GM21528 (cell line): ENCODE measurements around the gene CNGA2.

Source experiments
- ATAC-seq: cut with Tn5 transposase; IDR thresholded peaks from one replicate; pipeline ENCODE4 v1.9.1; 2021; ENCODE audit warnings: mild to moderate bottlenecking, moderate library complexity; ENCODE audit not compliant: unreplicated experiment, low FRiP score

The CNGA2 gene

DNA sequence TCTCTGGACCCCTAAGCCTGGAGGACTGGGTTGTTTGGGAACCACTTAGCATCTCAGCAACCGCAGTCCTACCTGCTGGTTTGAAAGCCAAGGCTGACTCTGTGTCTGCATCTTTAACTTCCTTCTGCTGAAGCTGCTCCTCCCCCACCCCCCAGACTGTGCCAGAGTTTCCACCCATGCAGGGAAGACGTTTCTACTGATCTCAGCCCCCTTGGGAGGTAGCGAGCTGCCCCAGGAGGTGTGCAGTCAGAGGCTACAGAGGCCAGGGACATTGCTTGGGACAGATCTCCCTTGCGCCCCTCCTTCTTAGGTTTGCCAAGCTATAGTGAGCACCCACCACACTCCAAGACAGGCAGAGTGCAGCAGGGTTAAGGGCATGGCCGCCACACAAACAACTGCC lies 23.4 kb upstream of the CNGA2 start:
- no peak for ATAC-seq

GRCh38 chrX:151711787-151712186 lies 22.8 kb upstream of the CNGA2 start:
- ATAC-seq = no peak

DNA sequence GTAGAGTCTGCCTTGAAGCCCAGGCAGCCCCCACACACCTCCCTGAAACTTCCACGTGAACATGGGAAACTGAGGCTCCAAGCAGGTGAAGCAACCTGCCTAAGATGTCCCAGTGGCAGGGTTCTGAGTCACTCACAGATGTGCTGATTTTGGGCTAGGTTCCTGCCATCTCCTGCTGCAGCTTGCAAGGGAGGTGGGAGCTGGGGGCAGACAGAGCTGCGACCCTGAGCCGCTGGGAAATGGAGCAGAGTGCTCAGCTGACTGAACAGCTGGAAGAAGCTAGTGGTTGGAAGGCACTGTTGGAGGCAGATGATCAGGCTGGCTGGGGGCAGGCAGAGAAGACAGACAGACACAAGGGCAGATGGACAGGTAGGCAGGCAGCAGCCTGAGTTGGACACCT lies 22.3 kb upstream of the CNGA2 start:
- no peak for ATAC-seq

- ATAC-seq = no peak
Observed at GRCh38 chrX:151713849-151714248, 20.7 kb upstream of the CNGA2 start.

DNA sequence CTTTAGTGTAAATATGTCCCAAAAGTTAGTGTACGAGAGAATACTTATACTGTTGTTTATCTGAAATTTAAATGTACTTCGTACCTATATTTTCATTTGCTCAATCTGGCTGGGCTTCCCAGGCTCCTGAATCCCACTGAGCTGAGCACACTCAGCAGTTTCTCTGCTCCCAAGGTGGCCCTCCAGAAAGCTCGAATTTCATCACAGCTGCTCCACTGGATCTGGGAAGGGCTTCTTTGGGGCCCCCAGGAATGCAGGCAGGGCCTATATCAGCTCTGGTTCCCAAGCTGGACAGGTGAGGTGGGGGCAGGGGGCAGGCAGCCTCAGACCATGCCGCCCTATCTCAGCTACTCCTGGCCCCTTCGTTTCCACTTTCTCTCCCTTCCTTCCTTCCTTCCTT lies 20.2 kb upstream of the CNGA2 start:
- ATAC-seq = no peak

- no peak for ATAC-seq
Observed at GRCh38 chrX:151715752-151716151, 18.8 kb upstream of the CNGA2 start, which contains the start of gene FATE1. FATE1 (plus strand) TSS chrX:151716035; CDS start chrX:151716120, 85 bp downstream.

DNA sequence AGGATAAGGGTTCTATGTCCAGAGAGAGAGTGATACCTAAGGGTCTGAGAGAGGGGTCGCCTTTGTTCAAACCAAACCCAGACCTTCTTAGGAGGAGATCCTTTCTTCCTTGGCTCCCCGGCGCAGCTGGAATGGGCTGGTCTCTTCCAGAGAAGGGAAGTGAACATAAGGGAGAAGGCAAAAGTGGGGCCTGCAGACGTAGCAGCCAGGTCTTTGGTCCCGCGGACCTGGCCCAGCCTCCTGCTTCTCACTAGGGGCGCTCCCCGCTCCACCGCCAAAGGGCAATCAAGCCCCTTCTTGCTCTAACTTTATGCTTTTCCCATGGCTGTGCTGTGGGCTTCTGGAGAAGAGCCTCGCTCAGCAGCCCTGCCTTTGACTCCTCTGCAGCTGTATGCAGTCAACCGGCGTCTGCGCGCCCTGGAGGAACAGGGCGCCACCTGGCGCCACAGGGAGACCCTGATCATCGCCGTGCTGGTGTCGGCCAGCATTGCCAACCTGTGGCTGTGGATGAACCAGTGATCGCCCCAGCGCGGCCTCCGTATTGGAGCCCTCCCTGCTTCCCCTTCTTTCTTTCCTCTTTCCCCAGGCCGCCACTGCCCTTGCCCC lies 12.2 kb upstream of the CNGA2 start:
- no peak for ATAC-seq

GRCh38 chrX:151723156-151723760 lies 11.3 kb upstream of the CNGA2 start:
- no peak for ATAC-seq

DNA sequence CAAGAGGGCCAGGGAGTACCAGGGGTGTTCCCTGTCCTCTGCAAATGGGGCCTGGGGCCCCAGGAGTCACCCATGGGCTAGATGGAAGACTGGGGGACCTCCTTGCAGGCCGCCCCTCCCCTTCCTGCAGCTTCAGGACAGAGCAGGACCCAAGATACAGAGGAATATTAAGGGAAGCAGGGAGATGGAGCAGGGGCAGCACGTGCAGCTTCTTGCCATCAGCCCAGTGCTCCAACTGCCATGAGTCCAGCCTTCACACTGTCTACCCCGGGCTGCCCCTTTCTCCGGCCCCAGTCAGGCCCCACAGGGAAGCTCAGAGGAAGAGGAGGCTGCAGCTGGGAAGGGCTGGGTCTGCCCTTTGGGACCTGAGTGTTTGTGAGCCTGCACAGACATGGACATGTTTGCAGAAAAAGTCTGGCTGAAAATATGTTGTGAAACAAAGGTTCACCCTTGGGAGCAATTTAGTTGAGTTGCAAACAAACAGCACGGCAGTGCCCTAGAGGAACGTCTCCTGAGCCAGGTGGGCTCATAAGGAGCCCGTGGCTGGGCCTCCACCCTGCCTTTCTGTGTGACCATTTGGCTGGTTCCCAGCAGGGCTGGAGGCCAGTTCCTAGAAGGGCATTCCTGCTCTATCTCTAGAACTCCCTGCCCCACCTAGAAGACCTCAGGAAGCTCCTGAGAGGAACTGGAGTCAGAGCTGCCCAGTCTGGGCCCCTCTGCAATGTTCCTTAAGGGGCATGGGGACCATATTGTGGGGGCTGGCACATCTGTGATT lies 9.8 kb upstream of the CNGA2 start:
- no peak for ATAC-seq

- ATAC-seq = no peak
Observed at GRCh38 chrX:151725338-151725614, 9.3 kb upstream of the CNGA2 start.

DNA sequence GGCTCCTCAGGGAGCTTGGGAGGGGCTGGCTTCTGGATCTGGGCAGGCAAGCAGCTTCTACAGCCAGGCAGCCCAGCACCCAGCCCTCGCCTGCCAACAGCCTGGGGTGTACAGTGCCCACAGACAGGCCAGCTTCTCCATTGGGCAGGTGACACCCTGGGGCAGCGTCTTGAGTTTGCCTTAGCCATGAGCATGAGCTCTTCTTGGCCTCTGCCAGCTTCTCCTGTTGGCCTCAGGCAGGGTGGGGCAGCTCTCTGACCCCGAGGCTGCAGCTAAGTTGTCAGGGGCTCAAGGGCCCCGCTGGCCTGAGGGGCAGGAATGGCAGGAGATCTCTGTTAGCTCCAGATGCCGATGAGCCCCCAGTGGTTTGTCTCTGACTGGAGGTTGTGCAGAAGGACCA lies 7.8 kb upstream of the CNGA2 start:
- no peak for ATAC-seq

DNA sequence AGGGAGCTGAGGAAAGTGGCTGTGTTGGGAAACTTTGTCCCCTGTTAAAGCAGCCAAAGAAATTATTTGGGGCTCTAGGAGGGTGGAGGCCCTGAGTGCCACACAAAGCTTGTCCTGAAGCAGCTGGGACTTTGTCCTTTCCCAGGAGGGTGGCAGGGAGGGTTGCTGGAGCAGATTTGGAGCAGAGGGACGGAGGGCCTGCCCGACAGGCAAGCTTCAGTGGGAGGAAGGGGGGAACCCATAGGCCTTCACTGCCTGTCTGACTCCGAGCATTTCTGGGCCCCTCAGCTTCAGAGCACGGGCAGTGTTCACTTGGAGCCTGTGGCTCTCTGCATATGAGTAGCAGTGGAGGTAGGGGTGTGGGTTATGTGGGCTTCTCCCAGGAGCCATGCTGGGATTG lies 7.2 kb upstream of the CNGA2 start:
- no peak for ATAC-seq

- no peak for ATAC-seq
Observed at GRCh38 chrX:151729056-151729725, 5.4 kb upstream of the CNGA2 start.

DNA sequence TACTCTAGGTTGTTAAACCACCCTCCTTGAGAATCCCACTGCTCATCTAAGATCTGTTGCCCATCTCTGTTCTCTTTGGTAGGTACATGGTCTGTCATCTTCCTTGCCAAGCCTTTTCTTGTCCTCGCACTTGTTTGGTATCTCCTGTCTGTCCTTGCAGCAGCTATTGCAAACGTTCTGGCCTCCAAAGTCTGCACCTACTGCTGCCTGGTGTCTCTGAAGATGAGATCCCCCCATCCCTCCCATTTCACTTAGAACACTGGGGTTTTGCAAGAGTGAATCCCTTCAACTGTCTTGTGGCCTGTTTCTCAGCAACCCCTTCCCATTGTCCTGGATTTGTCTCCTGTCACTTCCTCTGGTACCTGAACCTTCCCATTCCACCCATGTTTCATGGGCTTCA lies 673 bp downstream of the CNGA2 start:
- no peak for ATAC-seq

- ATAC-seq = no peak
Observed at GRCh38 chrX:151736685-151737084, 2.1 kb downstream of the CNGA2 start.

DNA sequence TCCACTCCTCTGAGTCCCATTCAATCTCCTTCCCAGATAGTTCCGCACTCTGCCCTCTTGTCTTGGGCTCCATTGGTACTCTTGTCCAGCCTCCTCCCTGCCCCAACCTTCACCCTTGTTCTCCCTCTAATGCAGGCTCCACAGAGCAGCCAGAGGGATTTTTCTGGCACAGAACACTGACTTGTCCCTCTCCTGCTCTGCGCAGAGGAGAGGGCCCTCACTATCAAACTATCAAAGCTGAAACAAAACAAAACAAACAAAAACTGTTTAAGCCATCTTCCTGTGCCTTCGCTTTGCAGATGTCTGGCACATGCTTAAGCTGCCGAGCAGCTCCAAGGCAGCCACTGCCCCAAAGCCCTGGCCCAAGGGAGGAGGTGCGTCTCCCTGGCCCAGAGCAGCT lies 2.9 kb downstream of the CNGA2 start:
- ATAC-seq = no peak

GRCh38 chrX:151738751-151739150 lies 4.2 kb downstream of the CNGA2 start:
- no peak for ATAC-seq

DNA sequence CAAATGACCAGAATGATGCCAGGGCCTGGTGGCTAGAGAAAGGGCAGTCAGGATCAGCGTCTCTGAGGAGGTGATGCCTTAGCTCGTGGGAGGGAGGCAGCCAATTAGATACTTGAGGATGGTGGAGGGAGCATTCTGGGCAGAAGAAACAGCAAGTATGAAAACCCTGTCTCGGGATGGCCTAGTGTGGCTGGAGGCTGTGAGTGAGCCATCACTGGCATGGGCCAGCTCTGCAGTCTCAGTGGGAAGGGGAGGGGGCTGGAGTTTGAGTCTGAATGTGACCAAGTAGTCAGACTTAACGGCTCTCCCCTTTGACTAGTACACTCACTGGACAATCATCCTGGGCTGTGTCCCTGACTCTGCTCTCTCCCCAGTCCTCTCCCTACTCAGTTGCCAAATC lies 7.1 kb downstream of the CNGA2 start:
- ATAC-seq = no peak

GRCh38 chrX:151742311-151742710 lies 7.8 kb downstream of the CNGA2 start:
- no peak for ATAC-seq

DNA sequence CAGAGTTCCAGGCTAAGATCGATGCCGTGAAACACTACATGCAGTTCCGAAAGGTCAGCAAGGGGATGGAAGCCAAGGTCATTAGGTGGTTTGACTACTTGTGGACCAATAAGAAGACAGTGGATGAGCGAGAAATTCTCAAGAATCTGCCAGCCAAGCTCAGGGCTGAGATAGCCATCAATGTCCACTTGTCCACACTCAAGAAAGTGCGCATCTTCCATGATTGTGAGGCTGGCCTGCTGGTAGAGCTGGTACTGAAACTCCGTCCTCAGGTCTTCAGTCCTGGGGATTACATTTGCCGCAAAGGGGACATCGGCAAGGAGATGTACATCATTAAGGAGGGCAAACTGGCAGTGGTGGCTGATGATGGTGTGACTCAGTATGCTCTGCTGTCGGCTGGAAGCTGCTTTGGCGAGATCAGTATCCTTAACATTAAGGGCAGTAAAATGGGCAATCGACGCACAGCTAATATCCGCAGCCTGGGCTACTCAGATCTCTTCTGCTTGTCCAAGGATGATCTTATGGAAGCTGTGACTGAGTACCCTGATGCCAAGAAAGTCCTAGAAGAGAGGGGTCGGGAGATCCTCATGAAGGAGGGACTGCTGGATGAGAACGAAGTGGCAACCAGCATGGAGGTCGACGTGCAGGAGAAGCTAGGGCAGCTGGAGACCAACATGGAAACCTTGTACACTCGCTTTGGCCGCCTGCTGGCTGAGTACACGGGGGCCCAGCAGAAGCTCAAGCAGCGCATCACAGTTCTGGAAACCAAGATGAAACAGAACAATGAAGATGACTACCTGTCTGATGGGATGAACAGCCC lies 9.3 kb downstream of the CNGA2 start:
- no peak for ATAC-seq

GRCh38 chrX:151745651-151746050 lies 11.1 kb downstream of the CNGA2 start:
- ATAC-seq = no peak
